Body of pancreas (tissue), 4 donors: Measurements from ENCODE around the gene MND1. TPM values are rescaled to one million over a fixed set of nuclear protein-coding genes. Genes with fewer than 3 reads are reported as not detected.

Experiments used
- ATAC-seq: fragments of 150-250 bp; one replicate; pipeline ENCODE4 v1.9.1; 2016
- DNase-seq, 4 donors: peaks; one replicate each; pipeline ENCODE4 v3.0.0-alpha.2; 2019
- H3K27ac ChIP-seq, 4 donors: fragments of 200-600 bp; sonication (generic); 1 replicate in 3 of 4; 2 replicates in 1 of 4; pipeline versions ENCODE4 v1.5.1 to v1.6.1; 2016 to 2019; ENCODE audit warnings: mild to moderate bottlenecking in 1 of 4, mixed read lengths in 1 of 4, moderate library complexity in 1 of 4
- H3K27me3 ChIP-seq, 2 donors: fragments of 200-600 bp; sonication (generic); one replicate each; pipeline ENCODE4 v1.6.0; 2016; ENCODE audit warnings: mild to moderate bottlenecking in 1 of 2
- H3K36me3 ChIP-seq, 2 donors: fragments of 200-600 bp; sonication (generic); replicated peaks in 1 of 2; 2 replicates each; pipeline ENCODE4 v1.5.1; 2016; ENCODE audit warnings: low read depth in 2 of 2; ENCODE audit not compliant: insufficient read depth in 1 of 2
- H3K4me1 ChIP-seq: fragments of 200-600 bp; sonication (generic); one replicate; pipeline ENCODE4 v1.6.0; 2016
- H3K4me3 ChIP-seq, 2 donors: fragments of 200-600 bp; sonication (generic); 1 replicate in 1 of 2; 2 replicates in 1 of 2; pipeline ENCODE4 v1.5.1; 2016 to 2019
- H3K9me3 ChIP-seq, 3 donors: fragments of 200-600 bp; sonication (generic); 1 replicate in 2 of 3; 2 replicates in 1 of 3; pipeline ENCODE4 v1.5.1; 2016
- CTCF ChIP-seq, 7 experiments: fragments of 450-650 bp in 4 of 7; fragments of 200-600 bp in 3 of 7; sonication (generic) in 3 of 7; IDR thresholded peaks; one replicate each; pipeline ENCODE4 v1.5.1; 2016 to 2019; ENCODE audit warnings: antibody characterized with exemption in 7 of 7
- POLR2A ChIP-seq, 3 donors: fragments of 450-650 bp; IDR thresholded peaks; one replicate each; pipeline ENCODE4 v1.6.1; 2016; ENCODE audit warnings: antibody characterized with exemption in 3 of 3, mild to moderate bottlenecking in 2 of 3
- WGBS, 2 donors: methylation state at CpG; one replicate each; pipeline ENCODE4 v1.1.5; 2017; 5-methylcytosine and 5-hydroxymethylcytosine counted together
- intact Hi-C: fragments of 100-400 bp; cut with DNase I; formaldehyde crosslinking; loops from one replicate; pipeline ENCODE4 v1.15.1; 2023
- total RNA-seq, 2 donors: library from RNA; depleted of rRNA; stranded (reverse); fragments of >200 nt; gene quantifications; one replicate each; pipeline ENCODE4 v1.1.0, GENCODE V29; 2016

Gene MND1
- total RNA-seq, 2 donors from 2014 or later = 1.0 TPM; not detected in 1

DNA sequence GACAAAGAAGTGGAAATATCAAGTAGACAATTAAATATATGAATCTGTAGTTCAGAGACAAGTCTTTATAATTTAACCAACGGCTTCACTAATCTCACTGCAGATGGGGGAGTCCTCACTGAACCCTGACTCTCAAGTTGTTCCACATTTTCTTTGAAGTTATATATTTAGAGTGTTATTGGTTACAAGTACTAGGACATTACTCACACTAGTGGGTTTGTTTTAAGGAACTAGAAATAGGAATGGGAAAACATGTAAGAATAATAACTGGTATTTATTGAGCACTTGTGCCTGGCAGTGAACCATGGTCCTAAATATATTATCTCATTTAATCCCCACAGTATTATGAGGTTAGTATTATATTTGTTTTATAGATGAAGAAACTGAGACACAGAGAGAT lies 22.0 kb downstream of the MND1 start:
- intact Hi-C loops = no loop called here

DNA sequence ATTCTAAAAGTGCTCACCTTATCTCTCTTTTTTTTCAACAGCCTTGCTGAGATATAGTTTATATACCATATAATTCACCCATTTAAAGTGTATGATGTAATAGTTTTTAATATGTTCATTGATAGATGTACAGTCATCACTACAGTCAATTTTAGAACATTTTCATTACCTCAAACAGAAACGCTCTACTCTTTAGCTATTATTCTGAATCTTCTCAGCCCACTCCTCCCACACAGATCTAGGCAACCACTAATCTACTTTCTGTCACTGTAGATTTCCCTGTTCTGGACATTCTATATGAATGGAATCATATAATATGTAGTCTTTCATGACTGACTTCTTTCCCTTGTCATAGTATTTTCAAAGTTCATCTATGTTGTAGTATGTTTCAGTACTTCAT lies 22.6 kb downstream of the MND1 start:
- Histone ChIP-seq H3K9me3 (no peaks in the 10 kb centered on the region), H3K27ac (no peak overlapping the region), H3K36me3 (no peaks in the 10 kb centered on the region), H3K4me1 (no peaks in the 10 kb centered on the region), H3K27me3 (no peaks in the 10 kb centered on the region), H3K4me3 (no peak overlapping the region)
- no peak for DNase-seq
- no peak for TF ChIP-seq CTCF (IDR thresholded peaks at IDR 0.05)
- no peak for TF ChIP-seq POLR2A (IDR thresholded peaks at IDR 0.05)
- 84 to 92% methylated on average over 1 of the region's 1 CpG for WGBS, 2 donors
- no peak for ATAC-seq
- intact Hi-C loops = no loop called here

More for the DNA sequence above, 22.0 kb downstream of the MND1 start:
- Histone ChIP-seq H3K27ac (no peak overlapping the region), H3K36me3 (no peaks in the 10 kb centered on the region), H3K4me1 (no peaks in the 10 kb centered on the region), H3K27me3 (no peaks in the 10 kb centered on the region), H3K4me3 (no peak overlapping the region), H3K9me3 (no peaks in the 10 kb centered on the region)
- ATAC-seq (no peak), DNase-seq (no peak)
- 97 to 100% methylated on average over 1 of the region's 1 CpG for WGBS, 2 donors
- TF ChIP-seq CTCF (IDR thresholded peaks at IDR 0.05) (no peak), POLR2A (IDR thresholded peaks at IDR 0.05) (no peak)

DNA sequence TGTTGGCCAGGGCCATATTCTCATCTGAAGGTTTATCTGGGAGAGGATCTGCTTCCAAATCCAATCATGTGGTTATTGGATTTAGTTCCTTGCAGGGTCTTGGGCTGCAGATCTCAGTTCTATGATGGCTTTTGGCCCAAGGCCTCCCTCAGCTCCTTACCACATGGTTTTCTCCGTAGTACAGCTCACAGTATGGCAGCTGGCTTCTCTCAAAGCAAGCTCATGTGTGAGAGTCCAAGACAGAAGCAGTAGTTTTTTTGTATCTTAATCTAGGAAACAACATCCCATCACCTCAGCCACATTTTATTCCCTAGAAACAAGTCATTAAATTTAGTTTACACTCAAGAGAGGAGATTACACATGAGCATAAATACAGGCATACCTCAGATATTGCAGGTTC lies 24.5 kb downstream of the MND1 start:
- Histone ChIP-seq H3K4me3 (no peak overlapping the region), H3K4me1 (no peaks in the 10 kb centered on the region), H3K27me3 (no peaks in the 10 kb centered on the region), H3K9me3 (no peaks in the 10 kb centered on the region), H3K36me3 (no peaks in the 10 kb centered on the region), H3K27ac (no peak overlapping the region)
- intact Hi-C loops = no loop called here
- 78 to 100% methylated on average over 1 of the region's 1 CpG for WGBS, 2 donors
- no peak for TF ChIP-seq POLR2A (IDR thresholded peaks at IDR 0.05)
- TF ChIP-seq CTCF (IDR thresholded peaks at IDR 0.05) = no peak
- DNase-seq = no peak
- ATAC-seq = no peak

- H3K27me3 ChIP-seq = no peaks in the 10 kb centered on the region
- intact Hi-C loops = no loop called here
- ATAC-seq (no peak), DNase-seq (no peak)
- H3K4me3 ChIP-seq = no peak overlapping the region
- no peaks in the 10 kb centered on the region for H3K9me3 ChIP-seq
- no peaks in the 10 kb centered on the region for H3K4me1 ChIP-seq
- no peak overlapping the region for H3K27ac ChIP-seq
- TF ChIP-seq POLR2A (IDR thresholded peaks at IDR 0.05) (no peak), CTCF (IDR thresholded peaks at IDR 0.05) (no peak)
- WGBS, 2 donors = 82 to 91% methylated on average over 6 of the region's 6 CpGs
- no peaks in the 10 kb centered on the region for H3K36me3 ChIP-seq
These were observed 27.3 kb downstream of the MND1 start for GRCh38 chr4:153371701-153372234.

DNA sequence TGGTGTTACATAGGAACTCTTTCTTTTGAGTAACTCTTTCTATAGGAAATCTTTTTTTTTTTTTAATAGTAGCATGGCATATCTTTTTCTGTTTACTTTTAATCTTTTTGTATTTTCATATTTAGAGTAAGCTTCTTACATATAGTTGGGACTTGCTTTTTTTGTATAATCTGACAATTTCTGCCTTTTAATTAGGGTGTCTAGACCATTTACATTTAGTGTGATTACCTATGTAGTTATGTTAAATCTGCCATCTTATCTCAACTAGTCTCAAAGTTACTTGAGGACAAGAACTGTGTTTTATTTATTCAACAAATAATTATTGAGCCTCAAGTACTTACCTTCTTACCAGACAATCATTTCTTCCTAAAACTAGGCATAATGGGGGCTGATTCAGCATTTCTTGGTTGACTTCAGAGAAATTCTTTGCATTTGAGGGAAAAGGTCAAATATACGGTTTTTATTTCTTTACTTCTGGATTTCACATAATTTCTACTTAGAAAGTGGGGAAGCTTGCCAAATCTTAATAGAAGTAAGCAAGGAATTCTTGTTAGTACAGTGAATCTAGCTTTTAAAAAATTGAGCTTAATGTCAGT lies 28.6 kb downstream of the MND1 start:
- no peak for ATAC-seq
- intact Hi-C loops = no loop called here
- H3K27me3 ChIP-seq = no peaks in the 10 kb centered on the region
- no peak overlapping the region for H3K4me3 ChIP-seq
- DNase-seq = no peak
- no peak overlapping the region for H3K27ac ChIP-seq
- no peaks in the 10 kb centered on the region for H3K9me3 ChIP-seq
- no peaks in the 10 kb centered on the region for H3K4me1 ChIP-seq
- no peak for TF ChIP-seq CTCF (IDR thresholded peaks at IDR 0.05)
- TF ChIP-seq POLR2A (IDR thresholded peaks at IDR 0.05) = no peak
- no peaks in the 10 kb centered on the region for H3K36me3 ChIP-seq
- 78 to 94% methylated on average over 1 of the region's 1 CpG for WGBS, 2 donors
